ENCODE data around the gene KDM1A. TPM values are rescaled to one million over a fixed set of nuclear protein-coding genes. Genes with fewer than 3 reads are reported as not detected.

Gene KDM1A
- total RNA-seq, 1 donor: 101 TPM

GRCh38 chr1:23122023-23122748 lies 102.9 kb downstream of the KDM1A start:
- H3K27ac ChIP-seq (ENCODE audit: low read depth, low read length): no peak overlapping the region
- peak overlapping the region; percentile 3 for H3K4me3 ChIP-seq (ENCODE audit: insufficient read depth, low read length)
- H2AFZ ChIP-seq (ENCODE audit: low read length): no peak overlapping the region
- H4K20me1 ChIP-seq (ENCODE audit: insufficient read depth, low read length): peaks cover 42% of the 10 kb centered on the region
- no peaks in the 10 kb centered on the region for H3K36me3 ChIP-seq (ENCODE audit: insufficient read depth, low read length)
- no peaks in the 10 kb centered on the region for H3K9me3 ChIP-seq (ENCODE audit: low read depth, low read length)
- no peak for TF ChIP-seq CTCF (IDR thresholded peaks at IDR 0.05; ENCODE audit: extremely low read depth, low read depth, low read length)
- no peak for DNase-seq (ENCODE audit: insufficient read length, low spot score, missing footprints)
- H3K27me3 ChIP-seq (ENCODE audit: insufficient read depth, low read length): no peaks in the 10 kb centered on the region
- peaks cover 39% of the 10 kb centered on the region for H3K4me1 ChIP-seq (ENCODE audit: insufficient read depth, low read length)
- H3K79me2 ChIP-seq (ENCODE audit: insufficient read depth, low read length): peaks cover 95% of the 10 kb centered on the region
- peak overlapping the region; percentile 47 for H3K4me2 ChIP-seq (ENCODE audit: insufficient read depth, low read length)

- peak overlapping the region; percentile 3 for H3K4me3 ChIP-seq (ENCODE audit: insufficient read depth, low read length)
- H3K79me2 ChIP-seq (ENCODE audit: insufficient read depth, low read length): peaks cover 96% of the 10 kb centered on the region
- H3K4me2 ChIP-seq (ENCODE audit: insufficient read depth, low read length): peak overlapping the region; percentile 47
- H3K9me3 ChIP-seq (ENCODE audit: low read depth, low read length): no peaks in the 10 kb centered on the region
- H3K27me3 ChIP-seq (ENCODE audit: insufficient read depth, low read length): no peaks in the 10 kb centered on the region
- no peaks in the 10 kb centered on the region for H3K36me3 ChIP-seq (ENCODE audit: insufficient read depth, low read length)
- H4K20me1 ChIP-seq (ENCODE audit: insufficient read depth, low read length): peaks cover 42% of the 10 kb centered on the region
- no peak overlapping the region for H2AFZ ChIP-seq (ENCODE audit: low read length)
- TF ChIP-seq CTCF (IDR thresholded peaks at IDR 0.05; ENCODE audit: extremely low read depth, low read depth, low read length): no peak
- DNase-seq (ENCODE audit: insufficient read length, low spot score, missing footprints): no peak
- H3K27ac ChIP-seq (ENCODE audit: low read depth, low read length): no peak overlapping the region
- H3K4me1 ChIP-seq (ENCODE audit: insufficient read depth, low read length): peaks cover 40% of the 10 kb centered on the region
Observed at GRCh38 chr1:23122796-23123195, 103.5 kb downstream of the KDM1A start.

- Histone ChIP-seq H3K4me3 (ENCODE audit: insufficient read depth, low read length) (no peak overlapping the region), H3K9me3 (ENCODE audit: low read depth, low read length) (no peaks in the 10 kb centered on the region), H3K4me1 (ENCODE audit: insufficient read depth, low read length) (peaks cover 40% of the 10 kb centered on the region), H3K27me3 (ENCODE audit: insufficient read depth, low read length) (no peaks in the 10 kb centered on the region), H3K79me2 (ENCODE audit: insufficient read depth, low read length) (peaks cover 96% of the 10 kb centered on the region), H3K27ac (ENCODE audit: low read depth, low read length) (no peak overlapping the region), H2AFZ (ENCODE audit: low read length) (no peak overlapping the region), H4K20me1 (ENCODE audit: insufficient read depth, low read length) (peaks cover 42% of the 10 kb centered on the region), H3K36me3 (ENCODE audit: insufficient read depth, low read length) (no peaks in the 10 kb centered on the region), H3K4me2 (ENCODE audit: insufficient read depth, low read length) (no peak overlapping the region)
- no peak for DNase-seq (ENCODE audit: insufficient read length, low spot score, missing footprints)
- no peak for TF ChIP-seq CTCF (IDR thresholded peaks at IDR 0.05; ENCODE audit: extremely low read depth, low read depth, low read length)
Observed at GRCh38 chr1:23123528-23123927, 104.3 kb downstream of the KDM1A start.

- Histone ChIP-seq H3K9me3 (ENCODE audit: low read depth, low read length) (no peaks in the 10 kb centered on the region), H4K20me1 (ENCODE audit: insufficient read depth, low read length) (peaks cover 39% of the 10 kb centered on the region), H3K79me2 (ENCODE audit: insufficient read depth, low read length) (peaks cover 96% of the 10 kb centered on the region), H2AFZ (ENCODE audit: low read length) (no peak overlapping the region), H3K4me2 (ENCODE audit: insufficient read depth, low read length) (no peak overlapping the region), H3K27ac (ENCODE audit: low read depth, low read length) (no peak overlapping the region), H3K4me3 (ENCODE audit: insufficient read depth, low read length) (no peak overlapping the region), H3K4me1 (ENCODE audit: insufficient read depth, low read length) (peaks cover 34% of the 10 kb centered on the region), H3K27me3 (ENCODE audit: insufficient read depth, low read length) (no peaks in the 10 kb centered on the region), H3K36me3 (ENCODE audit: insufficient read depth, low read length) (no peaks in the 10 kb centered on the region)
- no peak for DNase-seq (ENCODE audit: insufficient read length, low spot score, missing footprints)
- TF ChIP-seq CTCF (IDR thresholded peaks at IDR 0.05; ENCODE audit: extremely low read depth, low read depth, low read length): no peak
Observed at GRCh38 chr1:23124259-23125026, 105.2 kb downstream of the KDM1A start.
